H1 (cell line): Measurements from ENCODE around the gene SSH2. TPM values are rescaled to one million over a fixed set of nuclear protein-coding genes. Genes with fewer than 3 reads are reported as not detected.
A peak's percentile ranks its signal among the peaks of the same experiment; 100 is the strongest.

Experiments used
- CTCF ChIA-PET: fragments of 300-600 bp; sonication (Branson Sonifier 250); formaldehyde crosslinking; loops from one replicate; lab custom pipeline; 2021; ENCODE audit not compliant: partially characterized antibody; lab: Charles Lee
- POLR2A ChIA-PET: fragments of 300-600 bp; sonication (Branson Sonifier 250); formaldehyde crosslinking; loops from one replicate; lab custom pipeline; 2021; ENCODE audit warnings: inconsistent platforms; ENCODE audit not compliant: partially characterized antibody; lab: Charles Lee
- DNase-seq, 2 experiments: peaks; one replicate each; pipeline versions ENCODE4 v3.0.0 to v3.0.0-alpha.2; 2010 to 2022; ENCODE audit warnings: low spot score in 2 of 2, low read depth in 1 of 2, mixed read lengths in 1 of 2
- FAIRE-seq: peaks from 2 replicates; lab custom pipeline; 2011; peaks lifted over from hg19 to GRCh38; lab: Jason Lieb, UNC
- H2AFZ ChIP-seq: 2 replicates; pipeline ENCODE4 v1.8.1; 2012; ENCODE audit warnings: low read length, inconsistent platforms
- H2AK5ac ChIP-seq: 2 replicates; pipeline ENCODE4 v1.6.1; 2013; ENCODE audit warnings: low read depth, low read length
- H2BK120ac ChIP-seq: replicated peaks from 2 replicates; pipeline ENCODE3; 2013; ENCODE audit warnings: low read depth, low read length, inconsistent platforms
- H2BK12ac ChIP-seq: 2 replicates; pipeline ENCODE4 v1.6.1; 2013; ENCODE audit warnings: low read depth, low read length
- H2BK15ac ChIP-seq: 2 replicates; pipeline ENCODE4 v1.6.1; 2013; ENCODE audit warnings: low read length
- H2BK20ac ChIP-seq: 2 replicates; pipeline ENCODE4 v1.6.1; 2013; ENCODE audit warnings: low read length
- H2BK5ac ChIP-seq: 2 replicates; pipeline ENCODE4 v1.6.1; 2013; ENCODE audit warnings: low read depth, low read length
- H3K14ac ChIP-seq: 2 replicates; pipeline ENCODE4 v1.6.1; 2013; ENCODE audit warnings: inconsistent platforms; ENCODE audit not compliant: insufficient read length
- H3K18ac ChIP-seq: 2 replicates; pipeline ENCODE4 v1.6.1; 2013; ENCODE audit warnings: low read length; ENCODE audit errors: extremely low read depth
- H3K23ac ChIP-seq: 2 replicates; pipeline ENCODE4 v1.6.1; 2013; ENCODE audit warnings: inconsistent platforms; ENCODE audit not compliant: insufficient read length
- H3K23me2 ChIP-seq: 2 replicates; pipeline ENCODE4 v1.6.1; 2013; ENCODE audit warnings: low read depth, low read length
- H3K27ac ChIP-seq: 2 replicates; pipeline ENCODE4 v1.6.1; 2011; ENCODE audit warnings: low read depth, low read length, inconsistent platforms
- H3K27me3 ChIP-seq, 4 experiments: replicated peaks in 1 of 4; 1 replicate in 1 of 4; 2 replicates in 3 of 4; pipeline versions ENCODE4 v1.6.1 to v1.8.1; 2011 to 2013; ENCODE audit warnings: low read length in 3 of 4, mild to moderate bottlenecking in 3 of 4, inconsistent platforms in 2 of 4, mixed read lengths in 2 of 4, moderate library complexity in 1 of 4; ENCODE audit not compliant: control insufficient read depth in 3 of 4, insufficient read depth in 3 of 4; ENCODE audit errors: extremely low read depth in 1 of 4
- H3K36me3 ChIP-seq, 4 experiments: 2 replicates each; pipeline versions ENCODE4 v1.6.1 to v1.8.1; 2011 to 2013; ENCODE audit warnings: mild to moderate bottlenecking in 4 of 4, low read length in 3 of 4, moderate library complexity in 2 of 4, control low read depth in 1 of 4, inconsistent platforms in 1 of 4; ENCODE audit not compliant: insufficient read depth in 4 of 4, control insufficient read depth in 2 of 4
- H3K4ac ChIP-seq: replicated peaks from 2 replicates; pipeline ENCODE3; 2013; ENCODE audit warnings: low read length, low read depth, mixed read lengths, inconsistent platforms; ENCODE audit not compliant: insufficient read length
- H3K4me1 ChIP-seq, 4 experiments: replicated peaks in 1 of 4; 1 replicate in 1 of 4; 2 replicates in 3 of 4; pipeline versions ENCODE4 v1.6.1 to v1.8.1; 2011 to 2013; ENCODE audit warnings: low read length in 3 of 4, inconsistent platforms in 2 of 4, mixed read lengths in 1 of 4; ENCODE audit not compliant: insufficient read depth in 4 of 4, control insufficient read depth in 3 of 4
- H3K4me2 ChIP-seq, 2 experiments: 2 replicates each; pipeline versions ENCODE4 v1.6.1 to v1.8.1; 2011 to 2013; ENCODE audit warnings: low read depth in 2 of 2, low read length in 2 of 2, control low read depth in 1 of 2, inconsistent platforms in 1 of 2, mild to moderate bottlenecking in 1 of 2; ENCODE audit not compliant: insufficient read depth in 1 of 2
- H3K4me3 ChIP-seq, 4 experiments: fragments of 200-600, 300-600 bp in 1 of 4; sonication (generic), shearing (Covaris generic), sonication (Bioruptor Twin) in 1 of 4; 2 replicates each; pipeline versions ENCODE4 v1.5.1 to v1.8.1; 2011 to 2016; ENCODE audit warnings: low read length in 4 of 4, low read depth in 3 of 4, control low read depth in 2 of 4, inconsistent platforms in 2 of 4, mild to moderate bottlenecking in 2 of 4, mixed read lengths in 1 of 4, moderate library complexity in 1 of 4; ENCODE audit not compliant: insufficient read depth in 2 of 4; ENCODE audit errors: extremely low read depth in 1 of 4
- H3K56ac ChIP-seq: replicated peaks from 2 replicates; pipeline ENCODE3; 2013; ENCODE audit warnings: low read depth, mild to moderate bottlenecking, mixed read lengths, low read length, inconsistent platforms; ENCODE audit not compliant: insufficient read length
- H3K79me1 ChIP-seq: 2 replicates; pipeline ENCODE4 v1.6.1; 2013; ENCODE audit warnings: low read depth, low read length, control low read depth
- H3K79me2 ChIP-seq, 2 experiments: 2 replicates each; pipeline versions ENCODE4 v1.6.1 to v1.8.1; 2012 to 2013; ENCODE audit warnings: low read length in 2 of 2, mild to moderate bottlenecking in 2 of 2, inconsistent platforms in 1 of 2; ENCODE audit not compliant: insufficient read depth in 2 of 2, control insufficient read depth in 1 of 2
- H3K9ac ChIP-seq, 4 experiments: replicated peaks in 1 of 4; 1 replicate in 1 of 4; 2 replicates in 3 of 4; pipeline versions ENCODE4 v1.6.1 to v1.8.1; 2011 to 2013; ENCODE audit warnings: low read depth in 3 of 4, low read length in 3 of 4, control low read depth in 2 of 4, mild to moderate bottlenecking in 2 of 4, moderate library complexity in 2 of 4, inconsistent platforms in 1 of 4; ENCODE audit errors: extremely low read depth in 1 of 4
- H3K9me3 ChIP-seq, 2 experiments: 2 replicates each; pipeline versions ENCODE4 v1.6.1 to v1.8.1; 2012 to 2013; ENCODE audit warnings: mild to moderate bottlenecking in 2 of 2, moderate library complexity in 2 of 2, control low read depth in 1 of 2, inconsistent platforms in 1 of 2, low read depth in 1 of 2, low read length in 1 of 2, mixed read lengths in 1 of 2; ENCODE audit not compliant: insufficient read depth in 2 of 2
- H4K20me1 ChIP-seq, 2 experiments: replicated peaks in 1 of 2; 2 replicates each; pipeline versions ENCODE3 to v1.8.1; 2011 to 2013; ENCODE audit warnings: inconsistent platforms in 2 of 2, low read length in 2 of 2, mild to moderate bottlenecking in 1 of 2; ENCODE audit not compliant: insufficient read depth in 2 of 2, control insufficient read depth in 1 of 2
- H4K5ac ChIP-seq: 2 replicates; pipeline ENCODE4 v1.6.1; 2013; ENCODE audit warnings: low read length, low read depth, mixed read lengths, inconsistent platforms; ENCODE audit not compliant: insufficient read length
- H4K8ac ChIP-seq: 2 replicates; pipeline ENCODE4 v1.8.0; 2013; ENCODE audit warnings: mild to moderate bottlenecking, moderate library complexity, low read length, inconsistent platforms; ENCODE audit not compliant: insufficient read depth; ENCODE audit errors: extremely low read depth
- H4K91ac ChIP-seq: replicated peaks from 2 replicates; pipeline ENCODE3; 2013; ENCODE audit warnings: low read length, mixed read lengths, inconsistent platforms; ENCODE audit not compliant: insufficient read length
- ASH2L ChIP-seq: fragments of 200-600, 300-600 bp; sonication (generic); IDR thresholded peaks from one replicate; pipeline ENCODE4 v1.7.1; 2017; ENCODE audit warnings: low read length
- EP300 ChIP-seq, 2 experiments: IDR thresholded peaks; 1 replicate in 1 of 2; 2 replicates in 1 of 2; pipeline ENCODE4 v1.6.1; 2011 to 2012; ENCODE audit warnings: low read depth in 2 of 2, low read length in 2 of 2, mild to moderate bottlenecking in 2 of 2, borderline replicate concordance in 1 of 2, inconsistent platforms in 1 of 2, moderate library complexity in 1 of 2
- RAD21 ChIP-seq, 2 experiments: IDR thresholded peaks in 1 of 2; conservative IDR thresholded peaks in 1 of 2; 2 replicates each; pipeline ENCODE4 v1.6.1; 2011; ENCODE audit warnings: low read depth in 2 of 2, low read length in 2 of 2, improper control_type of control experiment in 1 of 2, inconsistent platforms in 1 of 2, mild to moderate bottlenecking in 1 of 2, moderate library complexity in 1 of 2
- TAF1 ChIP-seq: IDR thresholded peaks from 2 replicates; pipeline ENCODE4 v1.6.1; 2011; ENCODE audit warnings: mild to moderate bottlenecking, low read depth, low read length
- WGBS, 2 experiments: shearing (Covaris generic) in 1 of 2; methylation state at CpG; one replicate each; pipeline versions ENCODE4 v1.1.6 to v1.1.7; 2013 to 2015; ENCODE audit warnings: low lambda C conversion rate in 2 of 2, mixed read lengths in 2 of 2, inconsistent platforms in 1 of 2, low coverage in 1 of 2, missing lambda C conversion rate in 1 of 2; ENCODE audit not compliant: insufficient replicate concordance in 2 of 2, insufficient coverage in 1 of 2, insufficient read length in 1 of 2; ENCODE audit errors: extremely low coverage in 1 of 2, missing lambda C conversion rate in 1 of 2; 5-methylcytosine and 5-hydroxymethylcytosine counted together
- polyA plus RNA-seq, 7 experiments: library from polyadenylated mRNA; depleted of rRNA in 3 of 7; stranded (reverse) in 5 of 7; unstranded in 2 of 7; fragments of >200 nt in 5 of 7; fragments of 200-250 nt in 2 of 7; gene quantifications; 1 replicate in 5 of 7; 2 replicates in 1 of 7; 4 replicates in 1 of 7; pipeline versions ENCODE4 v1.2.1 to v1.2.3, GENCODE V29; 2011 to 2013; ENCODE audit warnings: missing spikeins in 2 of 7, mixed read lengths in 2 of 7
- total RNA-seq: library from RNA; stranded (reverse); fragmentation: NEBNext Ultra II Directional; extraction: Animal tissue kit (Norgen Biotek cat#: 25700); gene quantifications from 2 replicates; pipeline ENCODE4 v1.2.1, GENCODE V29; 2021
- TF ChIP-seq, protein P1 (sequence below), 3 experiments: IDR thresholded peaks; 1 replicate in 2 of 3; 2 replicates in 1 of 3; pipeline versions ENCODE4 v1.5.1 to v1.6.1; 2011; ENCODE audit warnings: low read length in 3 of 3, mild to moderate bottlenecking in 3 of 3, inconsistent platforms in 2 of 3, low read depth in 1 of 3, moderate library complexity in 1 of 3; ENCODE audit not compliant: insufficient read depth in 1 of 3; ENCODE audit errors: control extremely low read depth in 1 of 3

SSH2 gene
- total and polyA plus RNA-seq, 2 of the 8 experiments (the other 6 are each of a cell fraction or from before 2014, with no cell fraction given), result 5.2 to 15.9 TPM

DNA sequence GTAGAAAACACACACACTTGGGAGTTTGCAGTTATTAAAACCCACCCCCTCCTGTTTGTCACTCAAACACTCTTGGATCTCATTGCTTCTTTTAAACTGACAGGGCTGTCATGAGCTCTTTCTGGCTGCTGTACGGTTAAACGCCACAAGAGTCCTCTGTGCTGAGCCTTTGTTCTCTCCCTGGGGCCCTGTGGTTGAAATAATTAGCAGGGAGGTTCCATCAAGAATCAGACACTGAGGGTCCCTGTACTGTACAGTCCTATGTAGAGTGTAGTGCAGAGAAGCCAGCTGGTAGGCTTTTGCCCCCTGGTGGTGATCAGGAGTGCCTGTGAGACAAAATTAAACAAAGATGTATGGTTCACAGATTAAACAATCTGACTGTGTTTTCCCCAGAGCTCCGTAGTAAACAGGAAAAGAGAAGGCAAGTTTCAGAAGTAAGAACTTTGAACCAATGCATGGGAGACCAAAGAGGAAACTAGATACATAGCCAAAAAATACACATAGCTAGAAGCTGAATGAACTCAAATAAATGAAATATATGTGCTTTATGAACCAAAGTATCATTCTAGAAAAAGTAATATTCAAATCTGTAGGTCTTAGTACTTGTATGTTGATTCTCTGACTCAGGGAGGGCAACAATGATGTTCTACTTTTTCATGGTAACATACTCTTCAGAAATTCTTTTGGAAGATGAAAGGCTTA lies 1.4 kb upstream of the SSH2 start:
- no peaks in the 10 kb centered on the region for H3K79me1 ChIP-seq
- no peak overlapping the region for H2BK20ac ChIP-seq
- ChIA-PET POLR2A (interaction anchor here (1.4 to 1.5 kb wide), 2 partner anchors 121 to 292 kb away, joined by 3 to 4 read pairs; no protein-coding TSS in a partner anchor), CTCF (interaction anchor here (0.6 to 9.7 kb wide), 59 partner anchors 9 to 360 kb away, joined by 3 to 170 read pairs (median 5); partner anchors contain the start of genes CORO6 and EFCAB5)
- DNase-seq, result peak in 1 of 2 experiments; percentile 53
- peaks cover 4% of the 10 kb centered on the region; the same call in 1 of the 2 replicates for H3K23me2 ChIP-seq
- no peak overlapping the region for H3K23ac ChIP-seq
- H3K18ac ChIP-seq, result no peak overlapping the region
- H3K4me3 ChIP-seq, result peak overlapping the region; percentile 84 to 96 (median 86); a peak in 5 of 8 replicates
- WGBS, 2 experiments, result 22% methylated on average over 3 of the region's 3 CpGs; no CpG with 5 or more reads in 1 of the 2 experiments
- H3K27ac ChIP-seq, result no peak overlapping the region
- no peak overlapping the region for H4K91ac ChIP-seq
- no peak overlapping the region for H2BK5ac ChIP-seq
- H3K4me2 ChIP-seq, result peak overlapping the region; percentile 80 to 89; a peak in 3 of 4 replicates
- TF ChIP-seq RAD21 (IDR thresholded peaks at IDR 0.05 in 1 of 2, conservative IDR thresholded peaks at IDR 0.05 in 1 of 2; ENCODE audit: low read depth in 2 of 2, low read length in 2 of 2) (peak; percentile 66 to 76), TAF1 (no peak), ASH2L (no peak), EP300 (IDR thresholded peaks at IDR 0.05; ENCODE audit: borderline replicate concordance in 1 of 2, low read depth in 2 of 2, low read length in 2 of 2) (no peak)
- TF ChIP-seq, protein P1, sequence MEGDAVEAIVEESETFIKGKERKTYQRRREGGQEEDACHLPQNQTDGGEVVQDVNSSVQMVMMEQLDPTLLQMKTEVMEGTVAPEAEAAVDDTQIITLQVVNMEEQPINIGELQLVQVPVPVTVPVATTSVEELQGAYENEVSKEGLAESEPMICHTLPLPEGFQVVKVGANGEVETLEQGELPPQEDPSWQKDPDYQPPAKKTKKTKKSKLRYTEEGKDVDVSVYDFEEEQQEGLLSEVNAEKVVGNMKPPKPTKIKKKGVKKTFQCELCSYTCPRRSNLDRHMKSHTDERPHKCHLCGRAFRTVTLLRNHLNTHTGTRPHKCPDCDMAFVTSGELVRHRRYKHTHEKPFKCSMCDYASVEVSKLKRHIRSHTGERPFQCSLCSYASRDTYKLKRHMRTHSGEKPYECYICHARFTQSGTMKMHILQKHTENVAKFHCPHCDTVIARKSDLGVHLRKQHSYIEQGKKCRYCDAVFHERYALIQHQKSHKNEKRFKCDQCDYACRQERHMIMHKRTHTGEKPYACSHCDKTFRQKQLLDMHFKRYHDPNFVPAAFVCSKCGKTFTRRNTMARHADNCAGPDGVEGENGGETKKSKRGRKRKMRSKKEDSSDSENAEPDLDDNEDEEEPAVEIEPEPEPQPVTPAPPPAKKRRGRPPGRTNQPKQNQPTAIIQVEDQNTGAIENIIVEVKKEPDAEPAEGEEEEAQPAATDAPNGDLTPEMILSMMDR (IDR thresholded peaks at IDR 0.05; ENCODE audit: control extremely low read depth in 1 of 3, insufficient read depth in 1 of 3, low read depth in 1 of 3, low read length in 3 of 3), result peak; percentile 47 to 82 (median 80)
- H3K27me3 ChIP-seq, result peaks cover 0 to 3% (median under 1%) of the 10 kb centered on the region in 4 experiments; a peak in 2 of 7 replicates
- no peak overlapping the region for H2AFZ ChIP-seq
- no peaks in the 10 kb centered on the region for H4K20me1 ChIP-seq
- no peak overlapping the region for H4K5ac ChIP-seq
- H2BK12ac ChIP-seq, result no peak overlapping the region
- H3K36me3 ChIP-seq, result no peaks in the 10 kb centered on the region
- no peak overlapping the region for H2AK5ac ChIP-seq
- peaks cover 0 to 23% of the 10 kb centered on the region in 2 experiments; a peak in 2 of 4 replicates for H3K79me2 ChIP-seq
- H3K9ac ChIP-seq, result no peak overlapping the region
- peaks cover 0 to 9% (median 2%) of the 10 kb centered on the region in 4 experiments; a peak in 4 of 7 replicates for H3K4me1 ChIP-seq
- H2BK120ac ChIP-seq, result no peak overlapping the region
- H3K56ac ChIP-seq, result no peak overlapping the region
- no peak overlapping the region for H3K14ac ChIP-seq
- H2BK15ac ChIP-seq, result no peak overlapping the region
- H4K8ac ChIP-seq, result no peak overlapping the region
- no peak overlapping the region for H3K4ac ChIP-seq
- peak; percentile 70 for FAIRE-seq
- no peaks in the 10 kb centered on the region for H3K9me3 ChIP-seq
